ENCODE results near the gene AIFM3. TPM values are rescaled to one million over a fixed set of nuclear protein-coding genes. Genes with fewer than 3 reads are reported as not detected.

AIFM3 gene
- total and polyA plus RNA-seq, 2 of the 13 experiments (the other 11 are each of a cell fraction or from before 2014, with no cell fraction given), result 9.0 to 15.3 TPM

DNA sequence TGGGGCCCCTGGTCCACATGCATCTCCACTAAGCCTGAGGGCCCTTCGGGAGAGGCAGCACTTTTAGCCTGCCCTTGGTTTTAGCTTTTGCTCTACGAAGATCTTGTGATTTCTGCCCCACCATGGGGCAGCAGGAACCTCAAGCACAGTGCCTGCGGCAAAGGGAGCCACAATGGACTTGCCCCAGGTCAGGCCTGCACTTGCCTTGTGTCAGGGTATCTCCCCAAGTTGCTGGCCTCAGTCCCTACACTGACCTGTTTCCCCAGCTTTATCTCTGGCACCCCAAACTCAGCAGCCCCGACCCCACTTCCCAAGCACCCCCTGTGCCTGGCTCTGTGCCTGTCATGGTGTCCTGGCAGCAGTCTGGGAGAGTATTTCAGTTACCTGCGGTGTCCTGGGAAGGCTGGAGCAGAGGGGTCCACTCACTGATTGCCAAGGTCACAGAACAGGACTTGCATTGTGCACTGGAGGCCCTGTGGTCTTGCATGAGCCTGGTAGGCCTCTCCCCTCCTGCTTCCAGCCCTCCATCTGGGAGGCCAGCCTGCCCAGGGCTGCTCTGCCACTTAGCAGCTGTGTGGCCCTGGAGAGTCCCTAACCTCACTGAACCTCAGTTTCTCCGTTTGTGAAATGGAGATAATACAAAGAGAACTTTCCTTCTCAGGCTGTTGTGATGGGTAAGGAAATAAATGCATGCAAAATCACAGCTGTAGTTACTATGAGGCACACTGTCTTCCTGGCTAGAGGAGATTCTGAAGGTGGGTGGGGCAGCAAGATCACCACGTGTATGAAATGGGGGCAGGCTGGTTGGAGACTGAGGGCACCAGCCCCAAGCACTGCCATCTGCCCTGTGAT, 3.6 kb upstream of the AIFM3 start (continued):
- no peak for TF ChIP-seq HNF1A (IDR thresholded peaks at IDR 0.05; ENCODE audit: low read depth)
- peak; percentile 70; the same call in 1 of the 2 replicates for TF ChIP-seq HNF1A (CRISPR knock-in tag; IDR thresholded peaks at IDR 0.05; ENCODE audit: borderline replicate concordance)
- peak; percentile 33; the same call in 1 of the 2 replicates for TF ChIP-seq ISL2 (CRISPR knock-in tag; IDR thresholded peaks at IDR 0.05)
- no peak for TF ChIP-seq SIN3A (IDR thresholded peaks at IDR 0.05; ENCODE audit: borderline replicate concordance, low read depth, low read length)
- TF ChIP-seq ZNF704 (CRISPR knock-in tag; IDR thresholded peaks at IDR 0.05; ENCODE audit: borderline replicate concordance), result no peak
- peak; percentile 70; the same call in 1 of the 2 replicates for TF ChIP-seq KDM5B (CRISPR knock-in tag; IDR thresholded peaks at IDR 0.05; ENCODE audit: borderline replicate concordance)
- TF ChIP-seq ZBTB42 (CRISPR knock-in tag; IDR thresholded peaks at IDR 0.05), result no peak
- peak; percentile 62; the same call in 1 of the 2 replicates for TF ChIP-seq ZBTB7A (CRISPR knock-in tag; IDR thresholded peaks at IDR 0.05)
- TF ChIP-seq TAF1 (CRISPR knock-in tag; IDR thresholded peaks at IDR 0.05), result peak; percentile 56
- TF ChIP-seq ZNF362 (CRISPR knock-in tag; IDR thresholded peaks at IDR 0.05; ENCODE audit: borderline replicate concordance), result 0 out of 2 replicates have a peak, but pooled peaks have one; percentile 21
- no peak for TF ChIP-seq NFE2 (CRISPR knock-in tag; IDR thresholded peaks at IDR 0.05)
- TF ChIP-seq DNMT1 (CRISPR knock-in tag; IDR thresholded peaks at IDR 0.05), result 0 out of 2 replicates have a peak, but pooled peaks have one; percentile 34
- TF ChIP-seq EHMT2 (IDR thresholded peaks at IDR 0.05; ENCODE audit: borderline replicate concordance, low read depth, low read length), result no peak
- TF ChIP-seq ZNF644 (CRISPR knock-in tag; IDR thresholded peaks at IDR 0.05; ENCODE audit: low read depth), result peak; percentile 47; the same call in 1 of the 2 replicates
- TF ChIP-seq HDAC1 (CRISPR knock-in tag; IDR thresholded peaks at IDR 0.05), result peak; percentile 71
- TF ChIP-seq ZNF24 (IDR thresholded peaks at IDR 0.05), result no peak
- peak; percentile 35; the same call in 1 of the 2 replicates for TF ChIP-seq ARID4A (CRISPR knock-in tag; IDR thresholded peaks at IDR 0.05; ENCODE audit: borderline replicate concordance)
- peak; percentile 65; the same call in 1 of the 2 replicates for TF ChIP-seq ZSCAN29 (CRISPR knock-in tag; conservative IDR thresholded peaks at IDR 0.05)
